H1 (cell line): ENCODE results near the gene RADIL. TPM values are rescaled to one million over a fixed set of nuclear protein-coding genes. Genes with fewer than 3 reads are reported as not detected.

Experiments used
- CTCF ChIA-PET: fragments of 300-600 bp; sonication (Branson Sonifier 250); formaldehyde crosslinking; loops from one replicate; lab custom pipeline; 2021; ENCODE audit not compliant: partially characterized antibody; lab: Charles Lee
- POLR2A ChIA-PET: fragments of 300-600 bp; sonication (Branson Sonifier 250); formaldehyde crosslinking; loops from one replicate; lab custom pipeline; 2021; ENCODE audit warnings: inconsistent platforms; ENCODE audit not compliant: partially characterized antibody; lab: Charles Lee
- DNase-seq, 2 experiments: peaks; one replicate each; pipeline versions ENCODE4 v3.0.0 to v3.0.0-alpha.2; 2010 to 2022; ENCODE audit warnings: low spot score in 2 of 2, low read depth in 1 of 2, mixed read lengths in 1 of 2
- FAIRE-seq: peaks from 2 replicates; lab custom pipeline; 2011; peaks lifted over from hg19 to GRCh38; lab: Jason Lieb, UNC
- H2AFZ ChIP-seq: 2 replicates; pipeline ENCODE4 v1.8.1; 2012; ENCODE audit warnings: low read length, inconsistent platforms
- H2AK5ac ChIP-seq: 2 replicates; pipeline ENCODE4 v1.6.1; 2013; ENCODE audit warnings: low read depth, low read length
- H2BK120ac ChIP-seq: replicated peaks from 2 replicates; pipeline ENCODE3; 2013; ENCODE audit warnings: low read depth, low read length, inconsistent platforms
- H2BK12ac ChIP-seq: 2 replicates; pipeline ENCODE4 v1.6.1; 2013; ENCODE audit warnings: low read depth, low read length
- H2BK15ac ChIP-seq: 2 replicates; pipeline ENCODE4 v1.6.1; 2013; ENCODE audit warnings: low read length
- H2BK20ac ChIP-seq: 2 replicates; pipeline ENCODE4 v1.6.1; 2013; ENCODE audit warnings: low read length
- H2BK5ac ChIP-seq: 2 replicates; pipeline ENCODE4 v1.6.1; 2013; ENCODE audit warnings: low read depth, low read length
- H3K14ac ChIP-seq: 2 replicates; pipeline ENCODE4 v1.6.1; 2013; ENCODE audit warnings: inconsistent platforms; ENCODE audit not compliant: insufficient read length
- H3K18ac ChIP-seq: 2 replicates; pipeline ENCODE4 v1.6.1; 2013; ENCODE audit warnings: low read length; ENCODE audit errors: extremely low read depth
- H3K23ac ChIP-seq: 2 replicates; pipeline ENCODE4 v1.6.1; 2013; ENCODE audit warnings: inconsistent platforms; ENCODE audit not compliant: insufficient read length
- H3K23me2 ChIP-seq: 2 replicates; pipeline ENCODE4 v1.6.1; 2013; ENCODE audit warnings: low read depth, low read length
- H3K27ac ChIP-seq: 2 replicates; pipeline ENCODE4 v1.6.1; 2011; ENCODE audit warnings: low read depth, low read length, inconsistent platforms
- H3K27me3 ChIP-seq, 4 experiments: replicated peaks in 1 of 4; 1 replicate in 1 of 4; 2 replicates in 3 of 4; pipeline versions ENCODE4 v1.6.1 to v1.8.1; 2011 to 2013; ENCODE audit warnings: low read length in 3 of 4, mild to moderate bottlenecking in 3 of 4, inconsistent platforms in 2 of 4, mixed read lengths in 2 of 4, moderate library complexity in 1 of 4; ENCODE audit not compliant: control insufficient read depth in 3 of 4, insufficient read depth in 3 of 4; ENCODE audit errors: extremely low read depth in 1 of 4
- H3K36me3 ChIP-seq, 4 experiments: 2 replicates each; pipeline versions ENCODE4 v1.6.1 to v1.8.1; 2011 to 2013; ENCODE audit warnings: mild to moderate bottlenecking in 4 of 4, low read length in 3 of 4, moderate library complexity in 2 of 4, control low read depth in 1 of 4, inconsistent platforms in 1 of 4; ENCODE audit not compliant: insufficient read depth in 4 of 4, control insufficient read depth in 2 of 4
- H3K4ac ChIP-seq: replicated peaks from 2 replicates; pipeline ENCODE3; 2013; ENCODE audit warnings: low read length, low read depth, mixed read lengths, inconsistent platforms; ENCODE audit not compliant: insufficient read length
- H3K4me1 ChIP-seq, 4 experiments: replicated peaks in 1 of 4; 1 replicate in 1 of 4; 2 replicates in 3 of 4; pipeline versions ENCODE4 v1.6.1 to v1.8.1; 2011 to 2013; ENCODE audit warnings: low read length in 3 of 4, inconsistent platforms in 2 of 4, mixed read lengths in 1 of 4; ENCODE audit not compliant: insufficient read depth in 4 of 4, control insufficient read depth in 3 of 4
- H3K4me2 ChIP-seq, 2 experiments: 2 replicates each; pipeline versions ENCODE4 v1.6.1 to v1.8.1; 2011 to 2013; ENCODE audit warnings: low read depth in 2 of 2, low read length in 2 of 2, control low read depth in 1 of 2, inconsistent platforms in 1 of 2, mild to moderate bottlenecking in 1 of 2; ENCODE audit not compliant: insufficient read depth in 1 of 2
- H3K4me3 ChIP-seq, 4 experiments: fragments of 200-600, 300-600 bp in 1 of 4; sonication (generic), shearing (Covaris generic), sonication (Bioruptor Twin) in 1 of 4; 2 replicates each; pipeline versions ENCODE4 v1.5.1 to v1.8.1; 2011 to 2016; ENCODE audit warnings: low read length in 4 of 4, low read depth in 3 of 4, control low read depth in 2 of 4, inconsistent platforms in 2 of 4, mild to moderate bottlenecking in 2 of 4, mixed read lengths in 1 of 4, moderate library complexity in 1 of 4; ENCODE audit not compliant: insufficient read depth in 2 of 4; ENCODE audit errors: extremely low read depth in 1 of 4
- H3K56ac ChIP-seq: replicated peaks from 2 replicates; pipeline ENCODE3; 2013; ENCODE audit warnings: low read depth, mild to moderate bottlenecking, mixed read lengths, low read length, inconsistent platforms; ENCODE audit not compliant: insufficient read length
- H3K79me1 ChIP-seq: 2 replicates; pipeline ENCODE4 v1.6.1; 2013; ENCODE audit warnings: low read depth, low read length, control low read depth
- H3K79me2 ChIP-seq, 2 experiments: 2 replicates each; pipeline versions ENCODE4 v1.6.1 to v1.8.1; 2012 to 2013; ENCODE audit warnings: low read length in 2 of 2, mild to moderate bottlenecking in 2 of 2, inconsistent platforms in 1 of 2; ENCODE audit not compliant: insufficient read depth in 2 of 2, control insufficient read depth in 1 of 2
- H3K9ac ChIP-seq, 4 experiments: replicated peaks in 1 of 4; 1 replicate in 1 of 4; 2 replicates in 3 of 4; pipeline versions ENCODE4 v1.6.1 to v1.8.1; 2011 to 2013; ENCODE audit warnings: low read depth in 3 of 4, low read length in 3 of 4, control low read depth in 2 of 4, mild to moderate bottlenecking in 2 of 4, moderate library complexity in 2 of 4, inconsistent platforms in 1 of 4; ENCODE audit errors: extremely low read depth in 1 of 4
- H3K9me3 ChIP-seq, 2 experiments: 2 replicates each; pipeline versions ENCODE4 v1.6.1 to v1.8.1; 2012 to 2013; ENCODE audit warnings: mild to moderate bottlenecking in 2 of 2, moderate library complexity in 2 of 2, control low read depth in 1 of 2, inconsistent platforms in 1 of 2, low read depth in 1 of 2, low read length in 1 of 2, mixed read lengths in 1 of 2; ENCODE audit not compliant: insufficient read depth in 2 of 2
- H4K20me1 ChIP-seq, 2 experiments: replicated peaks in 1 of 2; 2 replicates each; pipeline versions ENCODE3 to v1.8.1; 2011 to 2013; ENCODE audit warnings: inconsistent platforms in 2 of 2, low read length in 2 of 2, mild to moderate bottlenecking in 1 of 2; ENCODE audit not compliant: insufficient read depth in 2 of 2, control insufficient read depth in 1 of 2
- H4K5ac ChIP-seq: 2 replicates; pipeline ENCODE4 v1.6.1; 2013; ENCODE audit warnings: low read length, low read depth, mixed read lengths, inconsistent platforms; ENCODE audit not compliant: insufficient read length
- H4K8ac ChIP-seq: 2 replicates; pipeline ENCODE4 v1.8.0; 2013; ENCODE audit warnings: mild to moderate bottlenecking, moderate library complexity, low read length, inconsistent platforms; ENCODE audit not compliant: insufficient read depth; ENCODE audit errors: extremely low read depth
- H4K91ac ChIP-seq: replicated peaks from 2 replicates; pipeline ENCODE3; 2013; ENCODE audit warnings: low read length, mixed read lengths, inconsistent platforms; ENCODE audit not compliant: insufficient read length
- CHD1 ChIP-seq: IDR thresholded peaks from 2 replicates; pipeline ENCODE4 v1.6.1; 2012; ENCODE audit warnings: low read depth, low read length, improper control_type of control experiment
- KDM1A ChIP-seq: fragments of 200-600, 300-600 bp; sonication (generic); IDR thresholded peaks from 2 replicates; pipeline ENCODE4 v1.7.1; 2016; ENCODE audit warnings: mild to moderate bottlenecking, low read length, borderline replicate concordance
- SIRT6 ChIP-seq: IDR thresholded peaks from one replicate; pipeline ENCODE4 v1.7.1; 2012; ENCODE audit warnings: low read length, inconsistent platforms
- SP1 ChIP-seq: IDR thresholded peaks from 2 replicates; pipeline ENCODE4 v1.6.1; 2011; ENCODE audit warnings: low read depth, low read length
- SRF ChIP-seq: IDR thresholded peaks from 2 replicates; pipeline ENCODE4 v1.6.1; 2011; ENCODE audit warnings: mild to moderate bottlenecking, low read depth, low read length, moderate library complexity
- TCF12 ChIP-seq: IDR thresholded peaks from 2 replicates; pipeline ENCODE4 v1.6.1; 2011; ENCODE audit warnings: low read depth, mild to moderate bottlenecking, low read length
- WGBS, 2 experiments: shearing (Covaris generic) in 1 of 2; methylation state at CpG; one replicate each; pipeline versions ENCODE4 v1.1.6 to v1.1.7; 2013 to 2015; ENCODE audit warnings: low lambda C conversion rate in 2 of 2, mixed read lengths in 2 of 2, inconsistent platforms in 1 of 2, low coverage in 1 of 2, missing lambda C conversion rate in 1 of 2; ENCODE audit not compliant: insufficient replicate concordance in 2 of 2, insufficient coverage in 1 of 2, insufficient read length in 1 of 2; ENCODE audit errors: extremely low coverage in 1 of 2, missing lambda C conversion rate in 1 of 2; 5-methylcytosine and 5-hydroxymethylcytosine counted together
- polyA plus RNA-seq, 7 experiments: library from polyadenylated mRNA; depleted of rRNA in 3 of 7; stranded (reverse) in 5 of 7; unstranded in 2 of 7; fragments of >200 nt in 5 of 7; fragments of 200-250 nt in 2 of 7; gene quantifications; 1 replicate in 5 of 7; 2 replicates in 1 of 7; 4 replicates in 1 of 7; pipeline versions ENCODE4 v1.2.1 to v1.2.3, GENCODE V29; 2011 to 2013; ENCODE audit warnings: missing spikeins in 2 of 7, mixed read lengths in 2 of 7
- total RNA-seq: library from RNA; stranded (reverse); fragmentation: NEBNext Ultra II Directional; extraction: Animal tissue kit (Norgen Biotek cat#: 25700); gene quantifications from 2 replicates; pipeline ENCODE4 v1.2.1, GENCODE V29; 2021

Gene RADIL
- total and polyA plus RNA-seq, 2 of the 8 experiments (the other 6 are each of a cell fraction or from before 2014, with no cell fraction given), result 5.0 to 5.4 TPM

- no peak overlapping the region for H3K4me3 ChIP-seq
- FAIRE-seq, result no peak
- no peak overlapping the region for H3K18ac ChIP-seq
- H4K91ac ChIP-seq, result no peak overlapping the region
- TF ChIP-seq CHD1, result no peak
- no peak for TF ChIP-seq SIRT6
- TF ChIP-seq TCF12, result no peak
- no peak for TF ChIP-seq KDM1A
- TF ChIP-seq SRF, result no peak
- no peak for TF ChIP-seq SP1
- no peak overlapping the region for H3K9ac ChIP-seq
- no peak overlapping the region for H2BK5ac ChIP-seq
- no peak overlapping the region for H2BK12ac ChIP-seq
- WGBS, 2 experiments, result 92% methylated on average over 24 of the region's 29 CpGs; no CpG with 5 or more reads in 1 of the 2 experiments
- H2BK15ac ChIP-seq, result no peak overlapping the region
- DNase-seq, result no peak
- H3K36me3 ChIP-seq, result peaks cover 0 to 5% (median 0%) of the 10 kb centered on the region in 4 experiments; a peak in 2 of 8 replicates
- no peak overlapping the region for H3K14ac ChIP-seq
- H3K79me1 ChIP-seq, result no peaks in the 10 kb centered on the region
- no peaks in the 10 kb centered on the region for H3K23me2 ChIP-seq
- H2BK120ac ChIP-seq, result no peak overlapping the region
- POLR2A ChIA-PET, result no interaction called here
- no peaks in the 10 kb centered on the region for H3K27me3 ChIP-seq
- no peaks in the 10 kb centered on the region for H3K4me1 ChIP-seq
- no peak overlapping the region for H3K4me2 ChIP-seq
- no peak overlapping the region for H3K27ac ChIP-seq
- no peaks in the 10 kb centered on the region for H3K79me2 ChIP-seq
- CTCF ChIA-PET, result interaction anchor here (0.8 to 1.2 kb wide), 4 partner anchors 99 to 151 kb away, joined by 3 to 5 read pairs (median 3); no protein-coding TSS in a partner anchor
- H3K23ac ChIP-seq, result no peak overlapping the region
- H3K4ac ChIP-seq, result no peak overlapping the region
- H3K56ac ChIP-seq, result no peak overlapping the region
- no peak overlapping the region; the same call in 1 of the 2 replicates for H4K8ac ChIP-seq
- H4K20me1 ChIP-seq, result peaks cover 0 to 7% of the 10 kb centered on the region in 2 experiments
- no peak overlapping the region for H2AFZ ChIP-seq
- no peak overlapping the region for H2BK20ac ChIP-seq
- H2AK5ac ChIP-seq, result no peak overlapping the region
- H4K5ac ChIP-seq, result no peak overlapping the region
- no peaks in the 10 kb centered on the region for H3K9me3 ChIP-seq
Measured at GRCh38 chr7:4758791-4759190, 124.7 kb downstream of the RADIL start.
